CD4-positive, alpha-beta T cell treated with Interleukin-15 for 1 hour (primary cell): Measurements from ENCODE around the gene TTLL11.
"Not testable (repeated sequence)": the region's sequence is repeated elsewhere in the genome, so short reads cannot be mapped to it uniquely, and the experiment has no call there.

Experiments used
- DNase-seq: peaks from one replicate; pipeline ENCODE4 v3.0.0-alpha.2; 2020

The TTLL11 gene

GRCh38 chr9:121996783-121997182 is 96.3 kb downstream of the TTLL11 start:
- DNase-seq = no peak

- no peak for DNase-seq
Measured at GRCh38 chr9:121995997-121996396, 97.1 kb downstream of the TTLL11 start.

GRCh38 chr9:121992571-121993212 is 100.4 kb downstream of the TTLL11 start:
- peak; percentile 47 for DNase-seq

GRCh38 chr9:121991307-121991661 is 101.8 kb downstream of the TTLL11 start:
- DNase-seq = no peak

- no peak for DNase-seq
Measured at GRCh38 chr9:121990600-121991306, 102.4 kb downstream of the TTLL11 start.

- DNase-seq = no peak
Measured at GRCh38 chr9:121989010-121989409, 104.1 kb downstream of the TTLL11 start.

GRCh38 chr9:121987314-121987713 is 105.8 kb downstream of the TTLL11 start:
- no peak for DNase-seq

GRCh38 chr9:121985792-121986494 is 107.2 kb downstream of the TTLL11 start:
- no peak for DNase-seq

- DNase-seq = no peak
Measured at GRCh38 chr9:121984726-121985402, 108.2 kb downstream of the TTLL11 start.

GRCh38 chr9:121983736-121984135 is 109.4 kb downstream of the TTLL11 start:
- DNase-seq = no peak

- no peak for DNase-seq
Measured at GRCh38 chr9:121981118-121981883, 111.8 kb downstream of the TTLL11 start.

GRCh38 chr9:121980665-121981064 is 112.4 kb downstream of the TTLL11 start:
- not testable (repeated sequence) for DNase-seq

GRCh38 chr9:121979736-121980135 is 113.4 kb downstream of the TTLL11 start:
- no peak for DNase-seq

- no peak for DNase-seq
Measured at GRCh38 chr9:121976751-121977150, 116.4 kb downstream of the TTLL11 start.

- no peak for DNase-seq
Measured at GRCh38 chr9:121975801-121976277, 117.3 kb downstream of the TTLL11 start.

- no peak for DNase-seq
Measured at GRCh38 chr9:121974421-121974820, 118.7 kb downstream of the TTLL11 start.

GRCh38 chr9:121972501-121972981 is 120.6 kb downstream of the TTLL11 start:
- DNase-seq = no peak

- no peak for DNase-seq
Measured at GRCh38 chr9:121968056-121968455, 125.1 kb downstream of the TTLL11 start.

GRCh38 chr9:121966706-121967105 is 126.4 kb downstream of the TTLL11 start:
- DNase-seq = no peak

- DNase-seq = no peak
Measured at GRCh38 chr9:121963528-121963995, 129.5 kb downstream of the TTLL11 start.

- DNase-seq = no peak
Measured at GRCh38 chr9:121962421-121962820, 130.7 kb downstream of the TTLL11 start.

GRCh38 chr9:121960665-121961064 is 132.4 kb downstream of the TTLL11 start:
- no peak for DNase-seq
